Neural cell (in vitro differentiated cells): ENCODE data around the gene PRDM11. TPM values are rescaled to one million over a fixed set of nuclear protein-coding genes. Genes with fewer than 3 reads are reported as not detected.
A peak's percentile ranks its signal among the peaks of the same experiment; 100 is the strongest.

Experiments used
- H2AFZ ChIP-seq: fragments of 200-600, 300-800 bp; sonication (generic), shearing (Covaris generic); 2 replicates; pipeline ENCODE4 v1.6.0; 2014; ENCODE audit warnings: low read depth, mild to moderate bottlenecking, antibody characterized with exemption, low read length, moderate library complexity
- H3F3A ChIP-seq: fragments of 200-600 bp; shearing (Covaris generic); 2 replicates; pipeline ENCODE4 v1.6.1; 2016; ENCODE audit warnings: mild to moderate bottlenecking, moderate library complexity, mixed read lengths, antibody characterized with exemption, low read length; ENCODE audit not compliant: insufficient read depth, poor library complexity, severe bottlenecking
- H3K27ac ChIP-seq: fragments of 200-600, 300-800 bp; sonication (generic), shearing (Covaris generic); 2 replicates; pipeline ENCODE4 v1.5.1; 2014; ENCODE audit warnings: mild to moderate bottlenecking, low read length, moderate library complexity
- H3K27me3 ChIP-seq: fragments of 300-800, 200-600 bp; sonication (generic), shearing (Covaris generic); 2 replicates; pipeline ENCODE4 v1.6.0; 2014; ENCODE audit warnings: mild to moderate bottlenecking, low read depth, low read length, moderate library complexity; ENCODE audit not compliant: insufficient read depth
- H3K36me3 ChIP-seq: fragments of 300-800, 200-600 bp; sonication (generic), shearing (Covaris generic); 2 replicates; pipeline ENCODE4 v1.5.1; 2014; ENCODE audit warnings: mild to moderate bottlenecking, antibody characterized with exemption, low read length, moderate library complexity; ENCODE audit not compliant: insufficient read depth
- H3K4me2 ChIP-seq: fragments of 300-800, 200-600 bp; sonication (generic), shearing (Covaris generic); 2 replicates; pipeline ENCODE4 v1.6.0; 2014; ENCODE audit warnings: mild to moderate bottlenecking, low read length
- H3K4me3 ChIP-seq: fragments of 300-800, 200-600 bp; sonication (generic), shearing (Covaris generic); 2 replicates; pipeline ENCODE4 v1.5.1; 2014; ENCODE audit warnings: mild to moderate bottlenecking, low read length, moderate library complexity
- H3K79me2 ChIP-seq: fragments of 200-600 bp; shearing (Covaris generic); replicated peaks from 2 replicates; pipeline ENCODE4 v1.6.0; 2014; ENCODE audit warnings: mild to moderate bottlenecking, low read length, moderate library complexity; ENCODE audit not compliant: insufficient read depth
- H3K9ac ChIP-seq: fragments of 300-800, 200-600 bp; sonication (generic), shearing (Covaris generic); 2 replicates; pipeline ENCODE4 v1.6.1; 2016; ENCODE audit warnings: mild to moderate bottlenecking, low read length, mixed read lengths
- H3K9me2 ChIP-seq: fragments of 200-600 bp; shearing (Covaris generic); 2 replicates; pipeline ENCODE4 v1.6.1; 2016; ENCODE audit warnings: mild to moderate bottlenecking, low read length, mixed read lengths; ENCODE audit not compliant: insufficient read depth
- H3K9me3 ChIP-seq: fragments of 200-600, 300-800 bp; sonication (generic), shearing (Covaris generic); 2 replicates; pipeline ENCODE4 v1.6.1; 2016; ENCODE audit warnings: mild to moderate bottlenecking, mixed run types, low read length, moderate library complexity, mixed read lengths
- H4K20me1 ChIP-seq: fragments of 200-600 bp; shearing (Covaris generic); 2 replicates; pipeline ENCODE4 v1.6.1; 2016; ENCODE audit warnings: mild to moderate bottlenecking, mixed run types; ENCODE audit not compliant: insufficient read depth
- EP300 ChIP-seq: fragments of 450-650 bp; conservative IDR thresholded peaks from 2 replicates; pipeline ENCODE4 v1.6.1; 2014; ENCODE audit warnings: antibody characterized with exemption, mild to moderate bottlenecking, moderate library complexity; ENCODE audit not compliant: poor library complexity, severe bottlenecking
- EZH2 ChIP-seq: fragments of 200-600, 300-800 bp; shearing (Covaris generic), sonication (generic); IDR thresholded peaks from 2 replicates; pipeline ENCODE4 v1.6.1; 2014; ENCODE audit warnings: antibody characterized with exemption, low read length, borderline replicate concordance, mild to moderate bottlenecking; ENCODE audit not compliant: insufficient read depth, poor library complexity, severe bottlenecking
- MXI1 ChIP-seq: fragments of 450-650 bp; conservative IDR thresholded peaks from 2 replicates; pipeline ENCODE4 v1.6.1; 2014; ENCODE audit warnings: antibody characterized with exemption, mild to moderate bottlenecking; ENCODE audit not compliant: poor library complexity, severe bottlenecking
- POLR2AphosphoS5 ChIP-seq: IDR thresholded peaks from 2 replicates; pipeline ENCODE4 v1.6.1; 2012
- RAD21 ChIP-seq: fragments of 450-650 bp; conservative IDR thresholded peaks from 2 replicates; pipeline ENCODE4 v1.6.1; 2014; ENCODE audit warnings: antibody characterized with exemption, mild to moderate bottlenecking, moderate library complexity
- REST ChIP-seq: IDR thresholded peaks from 2 replicates; pipeline ENCODE4 v1.6.1; 2012; ENCODE audit warnings: borderline replicate concordance
- SMC3 ChIP-seq: fragments of 450-650 bp; conservative IDR thresholded peaks from 2 replicates; pipeline ENCODE4 v1.6.1; 2014; ENCODE audit warnings: antibody characterized with exemption, mild to moderate bottlenecking, moderate library complexity; ENCODE audit not compliant: poor library complexity
- TAF1 ChIP-seq: IDR thresholded peaks from 2 replicates; pipeline ENCODE4 v1.6.1; 2012; ENCODE audit warnings: low read depth
- polyA plus RNA-seq: library from polyadenylated mRNA; depleted of rRNA; stranded (reverse); fragments of >200 nt; gene quantifications from 2 replicates; pipeline ENCODE4 v1.2.3, GENCODE V29; 2014
- TF ChIP-seq, protein P1 (sequence below): fragments of 450-650 bp; IDR thresholded peaks from 2 replicates; pipeline ENCODE4 v1.5.1; 2014; ENCODE audit warnings: antibody characterized with exemption, mild to moderate bottlenecking, moderate library complexity; ENCODE audit not compliant: poor library complexity, severe bottlenecking

The PRDM11 gene
- polyA plus RNA-seq, 1 donor from 2014 or later = 2.0 TPM

DNA sequence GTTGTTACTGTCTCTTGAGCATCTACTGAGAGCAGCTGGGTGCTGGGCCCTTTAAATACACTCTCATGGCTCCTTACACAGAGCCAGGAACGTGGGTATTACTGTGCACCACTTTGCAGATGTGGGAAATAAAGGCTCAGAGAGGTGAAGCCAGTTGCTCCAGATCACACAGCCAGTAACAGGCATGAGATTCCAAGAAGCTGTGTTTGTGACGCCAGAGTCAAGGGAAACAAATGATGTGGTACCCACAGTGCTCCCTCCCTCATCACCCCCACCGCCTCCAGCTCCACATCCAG lies 1.4 kb upstream of the PRDM11 start:
- Histone ChIP-seq H2AFZ (no peak overlapping the region), H3K27ac (no peak overlapping the region), H3K27me3 (no peaks in the 10 kb centered on the region), H4K20me1 (no peaks in the 10 kb centered on the region), H3K4me2 (no peak overlapping the region), H3K36me3 (no peaks in the 10 kb centered on the region), H3F3A (no peaks in the 10 kb centered on the region), H3K79me2 (peaks cover 26% of the 10 kb centered on the region), H3K9ac (no peak overlapping the region), H3K4me3 (peak overlapping the region; percentile 68), H3K9me3 (no peaks in the 10 kb centered on the region), H3K9me2 (no peaks in the 10 kb centered on the region)
- no peak for TF ChIP-seq SMC3
- no peak for TF ChIP-seq TAF1
- TF ChIP-seq POLR2AphosphoS5 = no peak
- TF ChIP-seq RAD21 = no peak
- TF ChIP-seq, protein P1, sequence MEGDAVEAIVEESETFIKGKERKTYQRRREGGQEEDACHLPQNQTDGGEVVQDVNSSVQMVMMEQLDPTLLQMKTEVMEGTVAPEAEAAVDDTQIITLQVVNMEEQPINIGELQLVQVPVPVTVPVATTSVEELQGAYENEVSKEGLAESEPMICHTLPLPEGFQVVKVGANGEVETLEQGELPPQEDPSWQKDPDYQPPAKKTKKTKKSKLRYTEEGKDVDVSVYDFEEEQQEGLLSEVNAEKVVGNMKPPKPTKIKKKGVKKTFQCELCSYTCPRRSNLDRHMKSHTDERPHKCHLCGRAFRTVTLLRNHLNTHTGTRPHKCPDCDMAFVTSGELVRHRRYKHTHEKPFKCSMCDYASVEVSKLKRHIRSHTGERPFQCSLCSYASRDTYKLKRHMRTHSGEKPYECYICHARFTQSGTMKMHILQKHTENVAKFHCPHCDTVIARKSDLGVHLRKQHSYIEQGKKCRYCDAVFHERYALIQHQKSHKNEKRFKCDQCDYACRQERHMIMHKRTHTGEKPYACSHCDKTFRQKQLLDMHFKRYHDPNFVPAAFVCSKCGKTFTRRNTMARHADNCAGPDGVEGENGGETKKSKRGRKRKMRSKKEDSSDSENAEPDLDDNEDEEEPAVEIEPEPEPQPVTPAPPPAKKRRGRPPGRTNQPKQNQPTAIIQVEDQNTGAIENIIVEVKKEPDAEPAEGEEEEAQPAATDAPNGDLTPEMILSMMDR = no peak
- no peak for TF ChIP-seq EZH2
- TF ChIP-seq REST = no peak
- no peak for TF ChIP-seq MXI1
- no peak for TF ChIP-seq EP300

- H4K20me1 ChIP-seq = no peaks in the 10 kb centered on the region
- no peak overlapping the region for H2AFZ ChIP-seq
- H3K4me3 ChIP-seq = peak overlapping the region; percentile 68
- peak overlapping the region; percentile 94 for H3K9ac ChIP-seq
- no peaks in the 10 kb centered on the region for H3F3A ChIP-seq
- TF ChIP-seq EZH2 (no peak), RAD21 (no peak), REST (no peak), TAF1 (no peak), MXI1 (no peak), POLR2AphosphoS5 (no peak), SMC3 (no peak), EP300 (no peak)
- TF ChIP-seq, protein P1 = no peak
- no peaks in the 10 kb centered on the region for H3K27me3 ChIP-seq
- no peaks in the 10 kb centered on the region for H3K36me3 ChIP-seq
- no peaks in the 10 kb centered on the region for H3K9me2 ChIP-seq
- peak overlapping the region; percentile 81 for H3K4me2 ChIP-seq
- peak overlapping the region; percentile 80 for H3K27ac ChIP-seq
- peaks cover 29% of the 10 kb centered on the region for H3K79me2 ChIP-seq
- H3K9me3 ChIP-seq = no peaks in the 10 kb centered on the region
Measured at GRCh38 chr11:45145379-45146071, 914 bp upstream of the PRDM11 start.
